Left lobe of liver (tissue), 2 donors: ENCODE data around the gene PARVB. TPM values are rescaled to one million over a fixed set of nuclear protein-coding genes. Genes with fewer than 3 reads are reported as not detected.
A peak's percentile ranks its signal among the peaks of the same experiment; 100 is the strongest.

Source experiments
- ATAC-seq: fragments of 200-7000 bp; cut with Tn5 transposase; one replicate; pipeline ENCODE4 v1.9.1; 2020; ENCODE audit warnings: mild to moderate bottlenecking, moderate library complexity
- DNase-seq: peaks from one replicate; pipeline ENCODE4 v3.0.0-alpha.2; 2020; ENCODE audit warnings: low spot score
- total RNA-seq: library from RNA; stranded (reverse); gene quantifications from one replicate; pipeline ENCODE4 v1.2.1, GENCODE V29; 2021
- donor health status: DM: no; HTN: no; CAD: no; lungs with moderate emphysema.
- donor health status: DM: no; HTN: yes; CAD: no.

Gene PARVB
- total RNA-seq, 1 donor from 2014 or later = 14.3 TPM

- DNase-seq = no peak
- no peak for ATAC-seq
These were observed 130.4 kb downstream of the PARVB start for GRCh38 chr22:44154436-44154942.

GRCh38 chr22:44155115-44155514 is 131.0 kb downstream of the PARVB start:
- no peak for DNase-seq
- no peak for ATAC-seq

DNA sequence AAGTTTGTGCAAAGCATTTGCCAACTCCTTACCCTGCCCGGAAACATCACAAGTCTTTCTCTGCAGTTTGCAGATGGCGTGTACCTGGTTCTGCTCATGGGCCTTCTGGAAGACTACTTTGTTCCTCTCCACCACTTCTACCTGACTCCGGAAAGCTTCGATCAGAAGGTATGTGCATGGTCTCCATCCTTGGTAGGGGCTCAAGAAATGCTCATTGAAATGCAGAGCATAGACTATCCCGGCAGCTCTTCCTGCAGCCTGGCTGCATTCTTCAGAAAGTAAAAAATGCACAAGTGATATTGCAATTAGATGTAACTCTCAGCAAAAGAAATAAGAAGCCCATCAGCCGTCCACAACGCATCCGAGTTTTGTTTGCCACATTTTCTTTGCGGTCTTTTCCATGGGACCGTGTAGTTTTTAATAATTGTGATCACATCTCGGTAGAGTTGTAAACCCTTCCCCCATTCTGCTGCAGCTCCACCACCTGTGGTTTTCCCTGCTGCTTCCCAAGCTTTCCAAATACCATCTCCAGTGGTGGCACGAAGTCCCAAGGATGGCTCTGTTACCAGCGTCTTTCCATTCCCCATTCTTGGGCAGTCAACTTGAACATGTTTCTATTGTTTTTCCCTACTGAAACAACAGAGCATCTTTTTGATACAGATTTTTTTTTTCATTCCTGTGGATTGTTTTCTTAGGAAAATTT is 134.0 kb downstream of the PARVB start:
- ATAC-seq (no peak), DNase-seq (no peak)

GRCh38 chr22:44158816-44159215 is 134.7 kb downstream of the PARVB start:
- no peak for ATAC-seq

GRCh38 chr22:44159221-44159620 is 135.1 kb downstream of the PARVB start:
- DNase-seq (no peak), ATAC-seq (no peak)

More at GRCh38 chr22:44158816-44159215, 134.7 kb downstream of the PARVB start:
- DNase-seq = no peak

DNA sequence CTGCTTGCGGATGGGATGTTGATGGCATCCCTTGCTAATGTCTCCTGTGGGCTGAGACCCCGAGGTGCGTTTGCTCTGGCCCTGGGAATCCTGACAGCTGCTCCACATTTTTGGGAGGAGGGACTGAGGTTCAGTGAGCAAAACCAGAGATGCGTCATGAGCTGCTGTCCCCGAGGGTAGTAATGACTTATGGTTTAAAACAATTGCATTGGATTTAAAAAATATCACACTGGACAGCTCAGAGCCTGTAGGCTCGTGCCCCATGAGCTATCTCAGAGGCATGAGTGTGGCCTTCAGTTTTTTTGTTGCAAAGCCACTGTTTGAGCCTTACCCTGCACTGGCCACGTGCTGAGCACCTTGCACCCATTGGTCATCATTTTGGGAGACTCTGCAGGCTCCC is 135.7 kb downstream of the PARVB start:
- no peak for DNase-seq
- ATAC-seq = no peak

- ATAC-seq = no peak
- no peak for DNase-seq
These were observed 136.3 kb downstream of the PARVB start for GRCh38 chr22:44160421-44160820.

DNA sequence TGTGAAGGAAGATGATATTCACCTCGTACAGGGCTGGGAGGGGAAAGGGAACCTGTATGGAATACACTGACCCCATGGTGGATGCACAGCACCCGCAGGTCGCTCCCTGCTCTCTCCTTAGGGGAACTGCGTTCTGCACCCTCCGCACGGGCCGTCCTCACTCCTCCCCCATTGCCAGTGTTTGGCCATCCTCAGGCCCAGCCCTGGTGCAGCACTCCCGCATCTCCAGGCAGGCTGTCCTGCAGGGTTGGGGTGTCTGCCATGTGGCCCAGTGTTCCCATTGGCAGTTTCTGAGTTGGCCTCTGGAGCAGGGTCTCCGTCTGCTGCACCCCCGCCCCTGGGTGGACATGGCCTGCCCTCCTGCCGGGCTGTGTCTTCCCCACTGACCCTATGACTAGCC is 137.6 kb downstream of the PARVB start:
- ATAC-seq = no peak
- no peak for DNase-seq

- ATAC-seq (no peak), DNase-seq (no peak)
These were observed 138.9 kb downstream of the PARVB start for GRCh38 chr22:44162960-44163359.

DNA sequence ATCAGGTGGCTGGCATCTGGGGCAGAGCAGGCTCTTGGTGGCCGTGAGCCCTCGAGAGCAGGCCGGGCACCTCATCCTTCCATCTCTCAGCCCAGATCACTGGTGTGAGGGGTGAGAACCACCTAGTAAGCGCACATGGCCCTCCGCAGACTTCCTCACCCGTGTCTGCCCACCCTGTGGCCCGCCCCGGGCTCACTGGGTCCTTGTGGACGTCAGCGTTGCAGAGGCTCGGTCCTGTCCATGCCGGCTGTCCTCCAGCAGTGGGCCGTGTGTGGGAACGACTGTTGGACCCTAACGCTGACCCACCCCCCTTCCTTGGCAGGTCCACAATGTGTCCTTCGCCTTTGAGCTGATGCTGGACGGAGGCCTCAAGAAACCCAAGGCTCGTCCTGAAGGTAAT is 139.4 kb downstream of the PARVB start:
- ATAC-seq = no peak

GRCh38 chr22:44164031-44164430 is 139.9 kb downstream of the PARVB start:
- no peak for ATAC-seq
- no peak for DNase-seq

More for the DNA sequence above, 139.4 kb downstream of the PARVB start:
- DNase-seq = no peak

- no peak for DNase-seq
- no peak for ATAC-seq
These were observed 141.3 kb downstream of the PARVB start for GRCh38 chr22:44165286-44165874.

DNA sequence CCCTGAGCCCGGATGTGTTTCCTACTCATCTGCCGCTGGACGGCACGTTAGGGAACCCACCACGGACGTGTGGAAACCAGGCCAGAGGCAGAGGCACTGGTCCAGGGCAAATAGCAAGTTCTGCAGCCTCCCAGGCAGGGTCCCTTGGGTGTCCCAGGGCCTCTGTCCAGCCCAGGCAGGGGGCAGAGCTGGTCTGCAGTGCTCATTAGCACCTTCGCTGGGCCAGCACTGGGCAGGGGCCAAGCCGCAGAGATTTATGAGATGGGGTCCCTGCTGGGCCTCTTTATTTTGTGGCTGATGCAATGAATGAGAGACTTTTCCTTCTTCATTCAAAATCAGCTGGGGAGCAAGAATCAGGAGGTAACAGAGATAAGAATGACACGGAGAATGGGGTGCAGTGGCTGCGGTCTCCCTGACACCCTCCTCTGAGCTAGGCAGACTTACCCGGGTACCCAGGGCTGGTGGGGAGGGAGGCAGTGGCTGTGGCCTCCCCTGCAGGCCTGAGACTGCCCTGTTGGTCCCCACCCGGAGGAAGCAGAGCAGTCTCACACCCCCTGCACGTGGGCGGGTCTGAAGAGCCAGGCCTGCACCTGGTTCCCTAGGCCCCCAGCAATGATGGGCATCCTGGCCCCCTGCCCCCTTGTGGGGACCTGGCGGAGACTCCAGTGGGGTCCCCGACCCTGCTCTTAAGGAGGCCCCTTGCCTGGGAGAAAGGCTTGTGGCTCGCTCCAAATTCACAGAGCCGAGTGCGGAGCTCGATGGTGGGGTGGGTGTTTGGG is 142.6 kb downstream of the PARVB start:
- ATAC-seq = no peak
- no peak for DNase-seq

DNA sequence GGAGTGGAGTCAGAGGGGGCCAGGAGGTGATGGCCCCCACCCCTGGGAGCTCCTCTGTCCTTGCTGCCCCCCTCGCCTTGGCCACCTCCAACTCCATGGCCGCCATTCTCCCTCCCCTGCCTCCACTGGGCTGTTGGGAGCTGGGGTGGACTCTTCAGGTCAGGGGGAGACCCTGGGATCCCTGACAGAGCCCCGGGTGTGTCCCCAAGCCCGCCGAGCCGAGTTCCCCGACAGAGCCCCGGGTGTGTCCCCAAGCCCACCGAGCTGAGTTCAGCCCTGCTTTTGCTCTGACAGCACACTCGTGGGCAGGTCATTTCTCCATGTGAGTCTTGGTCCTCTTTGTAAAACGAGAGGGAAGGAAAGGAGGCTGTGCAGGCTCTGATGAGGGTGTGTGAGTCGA is 143.4 kb downstream of the PARVB start:
- DNase-seq (no peak), ATAC-seq (no peak)

DNA sequence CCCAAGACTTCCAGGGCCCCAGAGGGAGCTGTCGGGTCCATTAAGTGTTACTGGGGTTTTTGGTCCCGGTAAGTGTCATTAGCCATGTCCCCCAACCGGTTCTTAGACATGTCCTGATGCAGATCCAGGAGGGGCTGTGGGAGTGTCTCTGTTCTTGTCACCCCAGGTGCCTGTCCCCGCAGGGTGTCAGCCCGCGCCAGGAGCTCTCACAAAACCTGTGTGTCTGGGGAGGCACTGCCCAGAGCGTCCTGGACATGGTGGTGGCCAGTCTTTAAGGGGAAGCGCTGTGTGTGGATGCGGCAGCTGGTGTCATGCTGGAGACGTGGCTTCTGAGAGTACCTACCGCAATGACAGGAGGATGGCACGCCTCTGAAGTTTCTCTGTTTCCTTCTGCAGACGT is 144.1 kb downstream of the PARVB start:
- no peak for DNase-seq
- no peak for ATAC-seq

- DNase-seq = no peak
- no peak for ATAC-seq
These were observed 146.4 kb downstream of the PARVB start for GRCh38 chr22:44170470-44170869.

- no peak for ATAC-seq
- no peak for DNase-seq
These were observed 147.5 kb downstream of the PARVB start for GRCh38 chr22:44171561-44171960.

GRCh38 chr22:44172370-44173108 is 148.4 kb downstream of the PARVB start:
- peak; percentile 71 for ATAC-seq
- no peak for DNase-seq

- DNase-seq (no peak), ATAC-seq (no peak)
These were observed 149.1 kb downstream of the PARVB start for GRCh38 chr22:44173154-44173553.

DNA sequence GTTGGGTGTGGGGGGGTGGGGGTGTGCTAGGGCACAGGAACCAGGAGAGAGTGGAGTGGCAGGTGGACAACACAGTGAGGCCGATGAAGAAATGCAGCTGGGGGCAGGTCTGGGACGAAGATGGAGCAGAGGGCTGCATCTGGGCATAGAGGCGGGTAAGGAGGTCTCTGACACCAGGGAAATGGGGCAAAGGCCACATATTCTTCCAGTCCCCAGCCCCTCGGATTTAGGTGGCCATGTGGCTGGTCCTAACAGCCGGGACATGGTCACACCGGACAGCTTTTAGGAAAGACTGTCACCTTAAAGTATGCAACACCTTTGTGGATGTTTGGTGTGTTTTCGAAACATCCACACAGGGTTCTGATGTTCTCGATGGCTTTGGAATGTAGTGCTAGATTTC is 151.6 kb downstream of the PARVB start:
- ATAC-seq (no peak), DNase-seq (no peak)
